HEK293 (cell line): ENCODE data around the gene REEP6.
A peak's percentile ranks its signal among the peaks of the same experiment; 100 is the strongest.

ENCODE experiments used
- BCL11B ChIP-seq: fragments of 450-650 bp; formaldehyde crosslinking; IDR thresholded peaks from 2 replicates; pipeline ENCODE4 v1.5.1; 2016; ENCODE audit warnings: low read depth, missing biosample characterization, missing genetic modification characterization
- GLIS1 ChIP-seq: fragments of 450-650 bp; formaldehyde crosslinking; IDR thresholded peaks from 2 replicates; pipeline ENCODE4 v1.5.1; 2016; ENCODE audit warnings: missing biosample characterization, missing genetic modification characterization
- HOXC10 ChIP-seq: sonication (generic); formaldehyde crosslinking; IDR thresholded peaks from 2 replicates; pipeline ENCODE4 v1.8.1; 2023; ENCODE audit warnings: mild to moderate bottlenecking, missing genetic modification reagents
- MEIS1 ChIP-seq: sonication (generic); formaldehyde crosslinking; IDR thresholded peaks from 2 replicates; pipeline ENCODE4 v1.8.1; 2022; ENCODE audit warnings: missing genetic modification reagents, mild to moderate bottlenecking, borderline replicate concordance
- PRDM1 ChIP-seq: fragments of 450-650 bp; formaldehyde crosslinking; IDR thresholded peaks from 2 replicates; pipeline ENCODE4; 2016; ENCODE audit warnings: missing biosample characterization, missing genetic modification characterization
- SALL2 ChIP-seq: fragments of 450-650 bp; formaldehyde crosslinking; IDR thresholded peaks from 2 replicates; pipeline ENCODE4 v1.5.0; 2017; ENCODE audit warnings: missing biosample characterization, mild to moderate bottlenecking, missing genetic modification characterization, borderline replicate concordance
- SP2 ChIP-seq: fragments of 450-650 bp; formaldehyde crosslinking; IDR thresholded peaks from 2 replicates; pipeline ENCODE4 v1.5.1; 2016; ENCODE audit warnings: missing biosample characterization, missing genetic modification characterization
- ZBTB1 ChIP-seq: fragments of 450-650 bp; formaldehyde crosslinking; IDR thresholded peaks from 2 replicates; pipeline ENCODE4 v1.5.1; 2016; ENCODE audit warnings: missing biosample characterization, missing genetic modification characterization
- ZBTB21 ChIP-seq: fragments of 450-650 bp; formaldehyde crosslinking; IDR thresholded peaks from 2 replicates; pipeline ENCODE4 v1.5.1; 2017; ENCODE audit warnings: missing biosample characterization, missing genetic modification characterization
- ZIC2 ChIP-seq: fragments of 450-650 bp; formaldehyde crosslinking; IDR thresholded peaks from 2 replicates; pipeline ENCODE4 v1.5.1; 2016; ENCODE audit warnings: missing biosample characterization, missing genetic modification characterization
- ZNF112 ChIP-seq: fragments of 450-650 bp; formaldehyde crosslinking; IDR thresholded peaks from 2 replicates; pipeline ENCODE4 v1.5.0; 2017; ENCODE audit warnings: missing biosample characterization, missing genetic modification characterization
- ZNF114 ChIP-seq: fragments of 450-650 bp; formaldehyde crosslinking; IDR thresholded peaks from 2 replicates; pipeline ENCODE4 v1.5.0; 2017; ENCODE audit warnings: missing biosample characterization, missing genetic modification characterization
- ZNF132 ChIP-seq: fragments of 450-650 bp; formaldehyde crosslinking; IDR thresholded peaks from 2 replicates; pipeline ENCODE4 v1.5.1; 2017; ENCODE audit warnings: missing biosample characterization, missing genetic modification characterization, borderline replicate concordance
- ZNF16 ChIP-seq: fragments of 450-650 bp; formaldehyde crosslinking; IDR thresholded peaks from 2 replicates; pipeline ENCODE4 v1.5.1; 2016; ENCODE audit warnings: low read depth, missing biosample characterization, missing genetic modification characterization
- ZNF175 ChIP-seq: fragments of 450-650 bp; formaldehyde crosslinking; IDR thresholded peaks from 2 replicates; pipeline ENCODE4 v1.5.1; 2016; ENCODE audit warnings: missing biosample characterization, missing genetic modification characterization
- ZNF211 ChIP-seq: fragments of 450-650 bp; formaldehyde crosslinking; IDR thresholded peaks from 2 replicates; pipeline ENCODE4 v1.5.1; 2016; ENCODE audit warnings: low read depth, missing biosample characterization, missing genetic modification characterization
- ZNF214 ChIP-seq: fragments of 450-650 bp; formaldehyde crosslinking; IDR thresholded peaks from 2 replicates; pipeline ENCODE4 v1.5.1; 2017; ENCODE audit warnings: missing biosample characterization, mild to moderate bottlenecking, missing genetic modification characterization, borderline replicate concordance
- ZNF335 ChIP-seq: fragments of 450-650 bp; formaldehyde crosslinking; conservative IDR thresholded peaks from 2 replicates; pipeline ENCODE4 v1.5.1; 2016; ENCODE audit warnings: missing biosample characterization, missing genetic modification characterization
- ZNF341 ChIP-seq: fragments of 450-650 bp; formaldehyde crosslinking; IDR thresholded peaks from 2 replicates; pipeline ENCODE4; 2016; ENCODE audit warnings: low read depth, missing biosample characterization, missing genetic modification characterization
- ZNF350 ChIP-seq: fragments of 450-650 bp; formaldehyde crosslinking; IDR thresholded peaks from 2 replicates; pipeline ENCODE4 v1.5.0; 2017; ENCODE audit warnings: missing biosample characterization, mild to moderate bottlenecking, missing genetic modification characterization
- ZNF514 ChIP-seq: fragments of 450-650 bp; formaldehyde crosslinking; IDR thresholded peaks from 2 replicates; pipeline ENCODE4 v1.5.1; 2016; ENCODE audit warnings: missing biosample characterization, missing genetic modification characterization
- ZNF530 ChIP-seq: fragments of 450-650 bp; formaldehyde crosslinking; IDR thresholded peaks from 2 replicates; pipeline ENCODE4 v1.5.1; 2016; ENCODE audit warnings: low read depth, missing biosample characterization, missing genetic modification characterization
- ZNF544 ChIP-seq: fragments of 450-650 bp; formaldehyde crosslinking; IDR thresholded peaks from 2 replicates; pipeline ENCODE4 v1.5.0; 2017; ENCODE audit warnings: missing biosample characterization, missing genetic modification characterization
- ZNF549 ChIP-seq: fragments of 450-650 bp; IDR thresholded peaks from 2 replicates; pipeline ENCODE4 v1.5.1; 2018; ENCODE audit warnings: missing biosample characterization, missing genetic modification characterization, mild to moderate bottlenecking, inconsistent platforms, moderate library complexity
- ZNF558 ChIP-seq: fragments of 450-650 bp; formaldehyde crosslinking; IDR thresholded peaks from 2 replicates; pipeline ENCODE4 v1.5.1; 2016; ENCODE audit warnings: missing biosample characterization, missing genetic modification characterization
- ZNF560 ChIP-seq: fragments of 450-650 bp; formaldehyde crosslinking; IDR thresholded peaks from 2 replicates; pipeline ENCODE4 v1.5.1; 2017; ENCODE audit warnings: missing biosample characterization, missing genetic modification characterization, borderline replicate concordance
- ZNF561 ChIP-seq: fragments of 450-650 bp; IDR thresholded peaks from 2 replicates; pipeline ENCODE4 v1.5.1; 2018; ENCODE audit warnings: missing biosample characterization, missing genetic modification characterization, borderline replicate concordance
- ZNF600 ChIP-seq: fragments of 450-650 bp; formaldehyde crosslinking; IDR thresholded peaks from 2 replicates; pipeline ENCODE4 v1.5.1; 2016; ENCODE audit warnings: missing biosample characterization, missing genetic modification characterization
- ZNF654 ChIP-seq: fragments of 450-650 bp; formaldehyde crosslinking; IDR thresholded peaks from 2 replicates; pipeline ENCODE4 v1.5.1; 2016; ENCODE audit warnings: low read depth, missing biosample characterization, missing genetic modification characterization
- ZNF670 ChIP-seq: fragments of 450-650 bp; formaldehyde crosslinking; IDR thresholded peaks from 2 replicates; pipeline ENCODE4 v1.5.1; 2016; ENCODE audit warnings: missing biosample characterization, missing genetic modification characterization, low read depth
- ZNF701 ChIP-seq: fragments of 450-650 bp; formaldehyde crosslinking; IDR thresholded peaks from 2 replicates; pipeline ENCODE4 v1.5.1; 2016; ENCODE audit warnings: missing biosample characterization, missing genetic modification characterization
- ZNF792 ChIP-seq: fragments of 450-650 bp; formaldehyde crosslinking; IDR thresholded peaks from 2 replicates; pipeline ENCODE4 v1.5.1; 2016; ENCODE audit warnings: missing biosample characterization, missing genetic modification characterization
- TF ChIP-seq, protein P1 (sequence below): fragments of 450-650 bp; formaldehyde crosslinking; IDR thresholded peaks from 2 replicates; pipeline ENCODE4 v1.5.1; 2016; ENCODE audit warnings: missing biosample characterization, missing genetic modification characterization
- TF ChIP-seq, protein P2 (sequence below): fragments of 450-650 bp; formaldehyde crosslinking; optimal IDR thresholded peaks from 2 replicates; pipeline ENCODE3; 2016; ENCODE audit warnings: missing biosample characterization, mild to moderate bottlenecking, missing genetic modification characterization
- TF ChIP-seq, protein P3 (sequence below): fragments of 450-650 bp; formaldehyde crosslinking; IDR thresholded peaks from 2 replicates; pipeline ENCODE4 v1.5.1; 2016; ENCODE audit warnings: missing biosample characterization, missing genetic modification characterization
- TF ChIP-seq, protein P4 (sequence below): fragments of 450-650 bp; formaldehyde crosslinking; IDR thresholded peaks from 2 replicates; pipeline ENCODE4 v1.5.1; 2016; ENCODE audit warnings: missing biosample characterization, missing genetic modification characterization

The REEP6 gene

DNA sequence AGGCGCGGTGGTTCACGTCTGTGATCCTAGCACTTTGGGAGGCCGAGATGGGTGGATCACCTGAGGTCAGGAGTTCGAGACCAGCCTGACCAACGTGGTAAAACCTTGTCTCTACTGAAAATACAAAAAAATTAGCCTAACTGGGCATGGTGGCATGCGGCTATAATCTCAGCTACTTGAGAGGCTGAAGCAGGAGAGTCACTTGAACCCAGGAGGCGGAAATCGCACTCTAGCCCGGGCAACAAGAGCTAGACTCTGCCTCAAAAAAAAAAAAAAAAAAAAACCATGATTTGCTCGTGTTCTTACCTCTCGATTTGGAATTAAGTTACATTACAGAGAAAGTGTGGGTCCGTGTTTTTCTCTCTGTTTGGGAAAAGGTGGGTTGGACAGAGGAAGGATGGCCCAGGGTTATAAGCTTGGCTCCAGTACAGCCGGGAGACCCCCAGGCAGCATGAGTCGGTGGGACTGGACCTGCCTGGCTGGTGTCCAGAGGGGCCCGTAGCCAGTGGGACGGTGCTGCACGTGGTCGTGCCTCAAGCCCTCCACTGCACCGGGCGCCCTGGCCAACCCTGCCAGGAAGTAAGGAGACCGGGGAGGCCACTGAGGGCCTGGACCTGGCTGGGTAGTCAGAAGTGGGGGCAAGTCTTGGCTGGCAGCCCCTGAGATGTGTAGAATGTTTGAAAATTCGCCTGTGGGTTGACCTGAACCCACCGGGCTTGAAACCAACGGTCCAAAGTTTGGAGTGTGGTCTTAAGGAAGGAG lies 49.1 kb upstream of the REEP6 start (continued):
- TF ChIP-seq ZNF701 (tag by site-specific recombination): no peak
- TF ChIP-seq, protein P1, sequence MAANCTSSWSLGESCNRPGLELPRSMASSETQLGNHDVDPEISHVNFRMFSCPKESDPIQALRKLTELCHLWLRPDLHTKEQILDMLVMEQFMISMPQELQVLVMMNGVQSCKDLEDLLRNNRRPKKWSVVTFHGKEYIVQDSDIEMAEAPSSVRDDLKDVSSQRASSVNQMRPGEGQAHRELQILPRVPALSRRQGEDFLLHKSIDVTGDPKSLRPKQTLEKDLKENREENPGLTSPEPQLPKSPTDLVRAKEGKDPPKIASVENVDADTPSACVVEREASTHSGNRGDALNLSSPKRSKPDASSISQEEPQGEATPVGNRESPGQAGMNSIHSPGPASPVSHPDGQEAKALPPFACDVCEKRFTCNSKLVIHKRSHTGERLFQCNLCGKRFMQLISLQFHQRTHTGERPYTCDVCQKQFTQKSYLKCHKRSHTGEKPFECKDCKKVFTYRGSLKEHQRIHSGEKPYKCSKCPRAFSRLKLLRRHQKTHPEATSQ: no peak
- no peak for TF ChIP-seq ZNF654 (tag by site-specific recombination)
- TF ChIP-seq ZBTB21: no peak
- TF ChIP-seq ZNF549 (tag by site-specific recombination): no peak
- no peak for TF ChIP-seq ZIC2 (tag by site-specific recombination)
- TF ChIP-seq HOXC10: no peak
- no peak for TF ChIP-seq ZNF792 (tag by site-specific recombination)
- no peak for TF ChIP-seq ZNF558 (tag by site-specific recombination)
- TF ChIP-seq ZNF341 (tag by site-specific recombination): no peak
- peak; percentile 19; the same call in 1 of the 2 replicates for TF ChIP-seq BCL11B (tag by site-specific recombination)
- no peak for TF ChIP-seq PRDM1 (tag by site-specific recombination)
- peak; percentile 45; the same call in 1 of the 2 replicates for TF ChIP-seq GLIS1 (tag by site-specific recombination)
- TF ChIP-seq, protein P2, sequence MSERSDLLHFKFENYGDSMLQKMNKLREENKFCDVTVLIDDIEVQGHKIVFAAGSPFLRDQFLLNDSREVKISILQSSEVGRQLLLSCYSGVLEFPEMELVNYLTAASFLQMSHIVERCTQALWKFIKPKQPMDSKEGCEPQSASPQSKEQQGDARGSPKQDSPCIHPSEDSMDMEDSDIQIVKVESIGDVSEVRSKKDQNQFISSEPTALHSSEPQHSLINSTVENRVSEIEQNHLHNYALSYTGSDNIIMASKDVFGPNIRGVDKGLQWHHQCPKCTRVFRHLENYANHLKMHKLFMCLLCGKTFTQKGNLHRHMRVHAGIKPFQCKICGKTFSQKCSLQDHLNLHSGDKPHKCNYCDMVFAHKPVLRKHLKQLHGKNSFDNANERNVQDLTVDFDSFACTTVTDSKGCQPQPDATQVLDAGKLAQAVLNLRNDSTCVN (tag by site-specific recombination): peak; percentile 13
- 0 out of 2 replicates have a peak, but pooled peaks have one; percentile 6 for TF ChIP-seq SP2 (tag by site-specific recombination)
- peak; percentile 88 for TF ChIP-seq ZNF600 (tag by site-specific recombination)
- TF ChIP-seq SALL2 (tag by site-specific recombination): no peak
- no peak for TF ChIP-seq ZNF114 (tag by site-specific recombination)
- TF ChIP-seq, protein P3, sequence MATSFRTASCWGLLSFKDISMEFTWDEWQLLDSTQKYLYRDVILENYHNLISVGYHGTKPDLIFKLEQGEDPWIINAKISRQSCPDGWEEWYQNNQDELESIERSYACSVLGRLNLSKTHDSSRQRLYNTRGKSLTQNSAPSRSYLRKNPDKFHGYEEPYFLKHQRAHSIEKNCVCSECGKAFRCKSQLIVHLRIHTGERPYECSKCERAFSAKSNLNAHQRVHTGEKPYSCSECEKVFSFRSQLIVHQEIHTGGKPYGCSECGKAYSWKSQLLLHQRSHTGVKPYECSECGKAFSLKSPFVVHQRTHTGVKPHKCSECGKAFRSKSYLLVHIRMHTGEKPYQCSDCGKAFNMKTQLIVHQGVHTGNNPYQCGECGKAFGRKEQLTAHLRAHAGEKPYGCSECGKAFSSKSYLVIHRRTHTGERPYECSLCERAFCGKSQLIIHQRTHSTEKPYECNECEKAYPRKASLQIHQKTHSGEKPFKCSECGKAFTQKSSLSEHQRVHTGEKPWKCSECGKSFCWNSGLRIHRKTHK: no peak
- no peak for TF ChIP-seq ZNF214 (tag by site-specific recombination)
- TF ChIP-seq MEIS1 (CRISPR knock-in tag): no peak
- TF ChIP-seq ZNF112 (tag by site-specific recombination): no peak
- no peak for TF ChIP-seq ZNF530
- TF ChIP-seq ZNF211 (tag by site-specific recombination): no peak
- no peak for TF ChIP-seq ZBTB1 (tag by site-specific recombination)
- TF ChIP-seq ZNF175: no peak
- TF ChIP-seq, protein P4, sequence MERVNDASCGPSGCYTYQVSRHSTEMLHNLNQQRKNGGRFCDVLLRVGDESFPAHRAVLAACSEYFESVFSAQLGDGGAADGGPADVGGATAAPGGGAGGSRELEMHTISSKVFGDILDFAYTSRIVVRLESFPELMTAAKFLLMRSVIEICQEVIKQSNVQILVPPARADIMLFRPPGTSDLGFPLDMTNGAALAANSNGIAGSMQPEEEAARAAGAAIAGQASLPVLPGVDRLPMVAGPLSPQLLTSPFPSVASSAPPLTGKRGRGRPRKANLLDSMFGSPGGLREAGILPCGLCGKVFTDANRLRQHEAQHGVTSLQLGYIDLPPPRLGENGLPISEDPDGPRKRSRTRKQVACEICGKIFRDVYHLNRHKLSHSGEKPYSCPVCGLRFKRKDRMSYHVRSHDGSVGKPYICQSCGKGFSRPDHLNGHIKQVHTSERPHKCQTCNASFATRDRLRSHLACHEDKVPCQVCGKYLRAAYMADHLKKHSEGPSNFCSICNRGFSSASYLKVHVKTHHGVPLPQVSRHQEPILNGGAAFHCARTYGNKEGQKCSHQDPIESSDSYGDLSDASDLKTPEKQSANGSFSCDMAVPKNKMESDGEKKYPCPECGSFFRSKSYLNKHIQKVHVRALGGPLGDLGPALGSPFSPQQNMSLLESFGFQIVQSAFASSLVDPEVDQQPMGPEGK (tag by site-specific recombination): peak; percentile 68; the same call in 1 of the 2 replicates
- TF ChIP-seq ZNF335 (tag by site-specific recombination): no peak
- TF ChIP-seq ZNF132: no peak
- TF ChIP-seq ZNF16 (tag by site-specific recombination): no peak
- TF ChIP-seq ZNF544 (tag by site-specific recombination): no peak
- TF ChIP-seq ZNF561 (tag by site-specific recombination): no peak
- TF ChIP-seq ZNF514 (tag by site-specific recombination): no peak
- TF ChIP-seq ZNF670 (tag by site-specific recombination): no peak
- TF ChIP-seq ZNF350: no peak
- TF ChIP-seq ZNF560 (tag by site-specific recombination): no peak
